GM23248 (cell line): Measurements from ENCODE around the gene RNF39.

ENCODE experiments used
- EZH2 ChIP-seq: fragments of 200-600 bp; sonication (generic); IDR thresholded peaks from 2 replicates; pipeline ENCODE4 v1.6.1; 2018; ENCODE audit warnings: antibody characterized with exemption, mild to moderate bottlenecking; ENCODE audit not compliant: insufficient read depth, poor library complexity, severe bottlenecking
- EZH2phosphoT487 ChIP-seq: fragments of 200-600 bp; sonication (generic); IDR thresholded peaks from 2 replicates; pipeline ENCODE4 v1.6.1; 2018; ENCODE audit warnings: antibody characterized with exemption, moderate library complexity, mild to moderate bottlenecking, low read depth; ENCODE audit not compliant: insufficient read depth

DNA sequence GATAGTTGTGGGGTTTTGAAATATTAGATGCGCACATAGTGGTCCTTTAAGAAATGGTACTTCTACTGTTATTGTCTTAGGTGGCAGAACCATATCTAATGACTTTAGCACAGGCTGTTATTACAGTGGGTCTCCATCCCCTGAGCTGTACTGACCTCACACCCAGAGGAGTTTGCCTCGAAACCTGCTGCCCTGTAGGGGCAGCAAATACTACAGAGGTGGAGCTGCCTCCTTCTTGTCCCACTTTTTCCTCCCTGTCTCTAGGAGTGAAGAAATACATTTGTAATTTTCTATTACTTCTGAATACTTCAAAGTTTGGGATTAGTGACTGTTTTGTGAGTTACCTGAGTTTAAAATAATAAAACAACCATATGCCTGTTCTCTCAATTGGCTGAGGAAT, 29.1 kb upstream of the RNF39 start:
- TF ChIP-seq EZH2 = no peak
- no peak for TF ChIP-seq EZH2phosphoT487
